Mesodermal cell (in vitro differentiated cells): ENCODE results near the gene RALGAPB.
"Not testable (repeated sequence)": the region's sequence is repeated elsewhere in the genome, so short reads cannot be mapped to it uniquely, and the experiment has no call there.

Experiments used
- H3K27ac ChIP-seq: 2 replicates; pipeline ENCODE4 v1.7.0; 2013; ENCODE audit warnings: mild to moderate bottlenecking, low read depth, low read length, moderate library complexity; ENCODE audit not compliant: severe bottlenecking
- H3K36me3 ChIP-seq: 2 replicates; pipeline ENCODE4 v1.7.1; 2013; ENCODE audit warnings: mild to moderate bottlenecking, low read length, moderate library complexity; ENCODE audit not compliant: control insufficient read depth, insufficient read depth
- H3K4me1 ChIP-seq: one replicate; pipeline ENCODE4 v1.7.1; 2013; ENCODE audit warnings: mild to moderate bottlenecking, low read length; ENCODE audit not compliant: insufficient read depth, control insufficient read depth, poor library complexity, severe bottlenecking
- H3K4me3 ChIP-seq: 2 replicates; pipeline ENCODE4 v1.7.0; 2013; ENCODE audit warnings: low read length, control low read depth, mild to moderate bottlenecking; ENCODE audit not compliant: insufficient read depth, poor library complexity, severe bottlenecking; ENCODE audit errors: extremely low read depth
- H3K9me3 ChIP-seq: 2 replicates; pipeline ENCODE4 v1.7.1; 2013; ENCODE audit warnings: mild to moderate bottlenecking, low read length, moderate library complexity; ENCODE audit not compliant: control insufficient read depth
- WGBS, 2 experiments: methylation state at CpG; one replicate each; pipeline ENCODE4 v1.1.5; 2013; ENCODE audit warnings: missing lambda C conversion rate in 2 of 2; ENCODE audit not compliant: insufficient coverage in 2 of 2; 5-methylcytosine and 5-hydroxymethylcytosine counted together

The RALGAPB gene

DNA sequence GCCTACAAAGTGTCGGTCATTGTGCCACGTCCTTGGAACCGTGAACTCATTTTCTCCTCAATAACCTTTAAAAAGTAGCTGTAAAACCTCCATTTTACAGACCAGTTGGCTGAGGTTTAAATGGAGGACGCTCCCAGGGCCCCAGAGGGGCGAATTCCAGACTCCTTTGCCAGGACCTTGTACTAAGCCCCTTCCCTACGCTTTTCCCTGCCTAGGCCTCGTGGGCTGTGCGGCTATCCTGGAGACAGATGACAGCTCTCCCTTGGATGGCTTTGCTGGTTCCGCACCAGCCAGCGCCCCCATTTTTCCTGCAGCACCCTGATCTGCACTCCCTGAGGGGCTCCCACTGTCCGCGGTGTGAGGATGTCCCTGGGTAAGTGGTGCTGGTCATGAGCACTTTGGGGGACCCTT, 25.4 kb upstream of the RALGAPB start:
- 66 to 88% methylated on average over 9 to 10 of the region's 12 CpGs for WGBS, 2 experiments
- no peaks in the 10 kb centered on the region for H3K9me3 ChIP-seq
- peaks cover 29% of the 10 kb centered on the region for H3K4me1 ChIP-seq
- H3K27ac ChIP-seq, result no peak overlapping the region
- peaks cover 35% of the 10 kb centered on the region for H3K36me3 ChIP-seq
- H3K4me3 ChIP-seq, result peak overlapping the region; percentile 88

DNA sequence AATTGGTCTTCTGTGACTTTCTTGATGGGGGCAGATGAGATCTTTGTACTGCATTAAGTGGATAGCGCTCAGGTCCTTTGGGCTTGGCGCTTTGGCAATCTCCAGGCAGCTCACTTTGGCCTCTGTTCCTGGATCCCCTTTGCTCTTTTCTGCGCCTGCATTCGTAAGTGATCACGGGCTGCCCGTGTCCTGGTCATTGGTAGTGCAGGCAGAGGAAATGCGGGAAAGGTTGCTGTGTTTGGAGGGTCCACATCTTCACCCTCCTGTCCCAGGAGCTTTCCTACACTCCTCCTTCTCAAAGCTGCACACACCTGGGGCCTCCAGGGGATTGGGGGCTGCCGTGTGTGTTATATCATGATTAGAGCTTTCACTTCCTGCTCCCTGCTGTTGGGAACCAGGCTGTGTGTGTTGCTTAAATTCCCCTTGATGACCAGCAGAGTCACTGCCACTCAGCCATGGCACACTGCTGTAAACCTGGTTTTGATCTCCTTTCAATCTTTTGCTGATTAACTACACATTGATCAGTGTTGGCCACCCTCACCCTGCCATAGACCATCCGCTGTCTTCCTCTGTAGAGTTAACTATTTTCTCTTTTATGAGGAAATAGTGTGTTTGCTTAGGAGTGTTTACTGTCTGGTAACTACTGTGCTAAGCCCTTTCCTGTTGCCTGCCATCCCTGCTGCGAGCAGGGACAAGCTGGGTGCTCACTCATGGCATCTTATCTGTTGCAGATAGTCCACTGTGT, 24.5 kb upstream of the RALGAPB start:
- no peaks in the 10 kb centered on the region for H3K9me3 ChIP-seq
- WGBS, 2 experiments, result 99 to 100% methylated on average over 4 to 8 of the region's 10 CpGs
- peaks cover 37% of the 10 kb centered on the region for H3K4me1 ChIP-seq
- H3K27ac ChIP-seq, result no peak overlapping the region
- H3K4me3 ChIP-seq, result no peak overlapping the region
- peaks cover 35% of the 10 kb centered on the region for H3K36me3 ChIP-seq

DNA sequence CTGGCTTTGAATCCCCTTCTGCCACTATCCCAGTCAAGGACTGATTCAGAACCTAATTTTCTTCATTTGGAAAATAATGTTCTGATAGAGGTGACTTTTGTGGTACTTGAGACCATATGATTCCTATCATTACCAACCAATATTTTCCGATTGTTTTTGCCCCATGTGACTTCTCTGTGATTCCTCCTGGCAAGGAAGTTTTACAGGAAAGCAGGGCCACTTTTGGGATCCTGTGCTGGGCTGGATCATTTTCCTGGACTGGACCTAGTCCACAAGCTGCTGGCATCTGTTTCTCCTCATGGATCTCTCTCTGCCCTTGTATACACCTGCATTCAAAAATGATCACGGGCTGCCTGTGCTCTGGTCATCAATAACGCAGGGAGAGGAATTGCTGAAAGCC, 23.6 kb upstream of the RALGAPB start:
- H3K27ac ChIP-seq, result no peak overlapping the region
- H3K4me3 ChIP-seq, result no peak overlapping the region
- 88 to 100% methylated on average over 1 to 3 of the region's 3 CpGs for WGBS, 2 experiments
- H3K9me3 ChIP-seq, result no peaks in the 10 kb centered on the region
- peaks cover 35% of the 10 kb centered on the region for H3K36me3 ChIP-seq
- peaks cover 37% of the 10 kb centered on the region for H3K4me1 ChIP-seq

DNA sequence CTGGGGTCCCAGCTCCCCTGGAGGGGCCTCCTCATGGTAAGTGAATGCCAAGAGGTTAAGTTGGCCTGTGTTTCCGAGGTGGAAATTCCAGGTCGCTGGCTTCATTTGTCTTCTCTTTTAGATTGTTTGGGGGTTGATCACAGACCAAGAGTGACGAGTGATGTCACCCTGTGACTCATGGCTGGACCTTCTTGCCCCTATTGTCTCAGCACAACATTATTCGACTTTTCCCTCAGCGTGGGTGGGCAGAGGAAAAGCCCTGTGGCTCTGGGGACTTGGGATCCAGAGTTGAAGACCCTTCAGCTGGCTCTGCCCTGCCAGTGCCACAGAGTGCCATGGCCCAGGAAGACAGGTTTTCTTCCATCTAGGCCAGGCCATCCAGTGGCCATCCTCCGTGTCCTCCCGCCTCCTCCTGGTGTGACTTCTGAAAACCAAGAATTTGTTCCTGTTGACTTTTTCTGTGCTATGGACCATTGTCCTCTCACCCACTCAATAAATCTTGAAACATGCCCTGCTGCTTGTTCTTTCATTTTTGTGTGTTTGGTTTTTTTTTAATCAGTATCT, 22.1 kb upstream of the RALGAPB start:
- Histone ChIP-seq H3K36me3 (peaks cover 35% of the 10 kb centered on the region), H3K27ac (peak overlapping the region; percentile 79), H3K4me3 (no peak overlapping the region), H3K9me3 (no peaks in the 10 kb centered on the region), H3K4me1 (peaks cover 37% of the 10 kb centered on the region)
- 79 to 100% methylated on average over 2 to 6 of the region's 7 CpGs for WGBS, 2 experiments

DNA sequence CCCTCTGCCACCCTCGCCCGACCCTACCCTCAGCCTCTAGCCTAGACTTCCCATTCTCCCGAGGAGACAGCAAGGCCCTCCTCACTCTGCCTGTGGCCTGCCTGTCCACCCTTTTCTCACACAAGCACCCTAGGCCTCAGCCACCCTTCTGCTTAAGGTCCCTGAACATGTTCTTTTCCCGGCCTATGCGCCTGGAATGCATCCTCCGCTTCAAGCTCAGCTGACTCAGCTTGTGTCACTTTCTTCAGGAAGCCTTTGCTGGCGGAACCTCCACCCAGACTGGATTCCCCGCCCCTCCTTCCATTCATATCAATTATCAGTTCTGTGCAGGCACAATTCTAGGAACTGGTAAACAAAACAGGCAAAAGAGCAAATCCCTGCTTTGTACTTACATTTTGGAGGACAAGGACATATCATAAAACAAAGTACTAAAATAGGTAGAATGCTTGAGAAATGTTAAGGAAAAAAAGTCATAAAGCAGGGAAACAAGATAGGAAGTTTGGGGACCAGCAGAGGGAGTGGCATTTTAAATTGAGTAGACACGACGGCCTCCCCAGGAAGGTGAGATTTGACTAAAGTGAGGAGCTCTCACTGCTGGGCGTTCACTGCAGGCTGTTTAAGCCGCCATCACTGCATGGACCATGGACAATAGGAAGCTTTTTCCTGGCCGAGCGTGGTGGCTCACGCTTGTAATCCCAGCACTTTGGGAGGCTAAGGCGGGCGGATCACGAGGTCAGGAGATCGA, 19.6 kb upstream of the RALGAPB start:
- Histone ChIP-seq H3K4me1 (peaks cover 31% of the 10 kb centered on the region), H3K9me3 (no peaks in the 10 kb centered on the region), H3K4me3 (no peak overlapping the region), H3K27ac (peak overlapping the region; percentile 71), H3K36me3 (peaks cover 34% of the 10 kb centered on the region)
- 79 to 90% methylated on average over 10 to 11 of the region's 19 CpGs for WGBS, 2 experiments

DNA sequence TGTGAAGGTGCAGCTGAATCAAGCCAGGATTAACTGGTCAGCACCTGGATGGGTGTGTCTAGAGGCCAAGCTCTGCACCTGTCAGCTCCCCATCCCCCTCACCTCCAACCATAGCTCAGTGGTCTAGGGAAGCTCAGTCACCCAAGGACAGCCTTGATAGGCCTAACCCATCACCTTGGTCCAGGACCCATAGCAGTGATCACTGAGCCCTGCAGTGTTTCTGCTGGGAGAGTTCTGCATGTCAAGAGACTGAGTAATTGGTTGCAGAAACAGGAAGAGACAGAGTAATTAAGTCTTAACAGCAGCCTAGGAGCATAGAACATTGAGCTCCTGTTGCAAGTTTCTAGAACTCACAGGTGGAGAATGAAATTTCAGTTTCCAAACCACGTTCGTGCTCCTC, 18.7 kb upstream of the RALGAPB start:
- 82 to 100% methylated on average over 2 of the region's 2 CpGs for WGBS, 2 experiments
- Histone ChIP-seq H3K4me3 (no peak overlapping the region), H3K27ac (no peak overlapping the region), H3K9me3 (no peaks in the 10 kb centered on the region), H3K4me1 (peaks cover 30% of the 10 kb centered on the region), H3K36me3 (peaks cover 25% of the 10 kb centered on the region)

DNA sequence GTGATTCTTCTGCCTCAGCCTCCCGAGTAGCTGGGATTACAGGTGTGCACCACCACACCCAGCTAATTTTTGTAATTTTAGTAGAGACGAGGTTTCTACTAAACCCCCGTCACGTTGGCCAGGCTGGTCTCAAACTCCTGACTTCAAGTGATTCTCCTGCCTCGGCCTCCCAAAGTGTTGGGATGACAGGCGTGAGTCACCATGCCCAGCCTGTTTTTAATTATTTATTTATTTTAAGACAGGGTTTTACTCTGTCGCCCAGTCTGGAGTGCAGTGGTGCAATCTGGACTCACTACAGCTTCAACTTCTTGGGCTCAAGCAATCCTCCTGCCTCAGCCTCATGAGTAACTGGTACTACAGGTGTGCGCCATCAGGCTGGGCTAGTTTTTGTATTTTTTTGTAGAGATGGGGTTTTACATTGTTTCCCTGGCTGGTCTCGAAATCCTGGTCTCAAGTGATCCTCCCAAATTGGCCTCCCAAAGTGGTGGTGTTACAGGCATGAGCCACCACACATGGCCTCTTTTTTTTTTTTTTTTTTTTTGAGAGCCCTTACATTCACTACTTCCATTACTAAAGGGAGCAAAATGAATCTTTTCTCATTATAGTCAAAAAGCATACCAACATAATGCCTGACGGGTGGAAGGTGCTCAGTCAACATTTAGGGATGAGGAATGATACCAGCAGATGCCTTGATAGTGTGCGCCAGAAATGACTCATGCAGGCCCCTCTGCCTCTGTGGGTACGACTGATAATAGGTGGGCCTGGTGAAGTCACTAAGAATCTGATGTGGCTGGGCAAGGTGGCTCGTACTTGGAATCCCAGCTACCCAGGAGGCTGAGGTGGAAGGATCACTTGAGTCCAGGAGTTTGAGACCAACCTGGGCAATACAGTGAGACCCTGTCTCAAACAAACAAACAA, 17.8 kb upstream of the RALGAPB start:
- peaks cover 28% of the 10 kb centered on the region for H3K4me1 ChIP-seq
- H3K4me3 ChIP-seq, result no peak overlapping the region
- 91% methylated on average over 9 to 10 of the region's 13 CpGs for WGBS, 2 experiments
- H3K36me3 ChIP-seq, result peaks cover 16% of the 10 kb centered on the region
- H3K27ac ChIP-seq, result no peak overlapping the region
- no peaks in the 10 kb centered on the region for H3K9me3 ChIP-seq

DNA sequence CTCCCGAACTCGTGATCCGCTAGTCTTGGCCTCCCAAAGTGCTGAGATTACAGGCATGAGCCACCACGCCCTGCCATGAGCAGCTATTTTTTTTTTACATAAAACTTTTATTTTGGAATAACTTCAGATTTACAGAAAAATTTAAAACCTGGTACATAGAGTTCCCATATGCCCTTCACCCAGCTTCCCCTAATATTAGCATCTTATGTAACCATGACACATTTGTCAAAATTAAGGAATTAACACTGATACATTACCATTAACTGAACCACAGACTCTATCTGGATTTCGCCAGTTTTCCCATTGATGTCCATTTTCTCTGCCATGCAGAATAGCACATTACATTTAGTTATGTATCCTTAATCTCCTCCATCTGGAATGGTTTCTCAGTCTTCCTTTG, 14.3 kb upstream of the RALGAPB start:
- H3K4me3 ChIP-seq, result no peak overlapping the region
- no peaks in the 10 kb centered on the region for H3K9me3 ChIP-seq
- no peaks in the 10 kb centered on the region for H3K4me1 ChIP-seq
- no peak overlapping the region for H3K27ac ChIP-seq
- 91 to 97% methylated on average over 4 to 5 of the region's 5 CpGs for WGBS, 2 experiments
- H3K36me3 ChIP-seq, result no peaks in the 10 kb centered on the region

DNA sequence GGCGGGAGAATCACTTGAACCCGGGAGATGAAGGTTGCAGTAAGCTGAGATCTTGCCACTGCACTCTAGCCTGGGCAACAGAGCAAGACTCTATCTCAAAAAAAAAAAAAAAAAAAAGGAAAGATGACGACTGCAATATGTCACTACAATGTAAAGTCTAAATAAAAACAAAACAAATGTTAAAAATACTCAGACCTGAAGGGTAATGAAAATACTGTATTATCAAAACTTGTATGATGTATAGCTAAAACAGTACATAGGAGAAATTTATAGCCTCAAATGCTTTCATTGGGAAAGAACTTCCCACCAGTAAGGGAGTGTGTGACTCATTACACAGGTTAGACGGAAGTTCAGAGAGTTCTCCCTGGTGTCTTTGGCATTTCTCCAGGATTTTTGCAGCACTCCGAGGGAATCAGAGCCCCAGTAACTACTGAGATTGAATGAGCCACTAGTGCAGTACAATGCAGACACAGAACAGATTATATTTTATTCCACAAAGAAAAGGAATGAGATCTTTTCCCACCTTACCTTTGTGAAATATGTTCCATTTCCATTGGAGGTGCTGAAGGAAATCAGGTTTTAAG, 12.5 kb upstream of the RALGAPB start:
- H3K4me1 ChIP-seq, result no peaks in the 10 kb centered on the region
- H3K9me3 ChIP-seq, result no peaks in the 10 kb centered on the region
- 75 to 92% methylated on average over 2 to 4 of the region's 5 CpGs for WGBS, 2 experiments
- no peak overlapping the region for H3K27ac ChIP-seq
- H3K4me3 ChIP-seq, result no peak overlapping the region
- H3K36me3 ChIP-seq, result no peaks in the 10 kb centered on the region

DNA sequence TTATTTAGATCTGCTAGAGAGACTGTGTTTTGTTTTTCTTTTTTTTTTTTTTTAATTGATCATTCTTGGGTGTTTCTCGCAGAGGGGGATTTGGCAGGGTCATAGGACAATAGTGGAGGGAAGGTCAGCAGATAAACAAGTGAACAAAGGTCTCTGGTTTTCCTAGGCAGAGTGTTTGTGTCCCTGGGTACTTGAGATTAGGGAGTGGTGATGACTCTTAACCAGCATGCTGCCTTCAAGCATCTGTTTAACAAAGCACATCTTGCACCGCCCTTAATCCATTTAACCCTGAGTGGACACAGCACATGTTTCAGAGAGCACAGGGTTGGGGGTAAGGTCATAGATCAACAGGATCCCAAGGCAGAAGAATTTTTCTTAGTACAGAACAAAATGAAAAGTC, 12.0 kb upstream of the RALGAPB start:
- not testable (repeated sequence) for H3K27ac ChIP-seq, H3K4me1 ChIP-seq, H3K4me3 ChIP-seq, H3K9me3 ChIP-seq, H3K36me3 ChIP-seq
- no CpG with 5 or more reads among the region's 2 CpGs for WGBS, 2 experiments
